ENCODE data around the gene ZFTA. TPM values are rescaled to one million over a fixed set of nuclear protein-coding genes. Genes with fewer than 3 reads are reported as not detected.
A peak's percentile ranks its signal among the peaks of the same experiment; 100 is the strongest.

The ZFTA gene
- total RNA-seq, 4 donors from 2014 or later = 15.8 to 41.9 (median 26.6) TPM

- 34% methylated on average over 22 of the region's 35 CpGs for WGBS
- intact Hi-C loops (cut with DNase I) = loop anchor here (2.0 to 10.0 kb wide), 3 partner anchors 43 to 385 kb away; partner anchors contain the start of gene SPINDOC
- Histone ChIP-seq H3K27ac (replicated peaks in 1 of 4) (peak overlapping the region; percentile 86 to 93 (median 89)), H3K36me3 (peaks cover 0 to 11% (median 2%) of the 10 kb centered on the region in 4 donors), H3K4me3 (peak overlapping the region; percentile 77 to 99 (median 85)), H3K9me3 (no peaks in the 10 kb centered on the region), H3K27me3 (no peaks in the 10 kb centered on the region), H3K4me1 (peaks cover 27 to 41% (median 38%) of the 10 kb centered on the region in 4 donors)
- TF ChIP-seq CTCF (IDR thresholded peaks at IDR 0.05) = no peak
- no peak for TF ChIP-seq EP300 (IDR thresholded peaks at IDR 0.05)
- no peak for TF ChIP-seq POLR2AphosphoS5 (IDR thresholded peaks at IDR 0.05)
- no peak for TF ChIP-seq POLR2A (IDR thresholded peaks at IDR 0.05; ENCODE audit: low read depth)
- no peak for DNase-seq (ENCODE audit: extremely low spot score)
Measured at GRCh38 chr11:63769714-63770455, 1.3 kb upstream of the ZFTA start.

- peaks cover 0 to 16% (median 2%) of the 10 kb centered on the region in 4 donors for H3K36me3 ChIP-seq
- H3K4me1 ChIP-seq = peaks cover 33 to 48% (median 45%) of the 10 kb centered on the region in 4 donors
- H3K27ac ChIP-seq (replicated peaks in 1 of 4) = peak overlapping the region; percentile 86 to 93 (median 89)
- TF ChIP-seq EP300 (IDR thresholded peaks at IDR 0.05) = no peak
- no peak for TF ChIP-seq POLR2A (IDR thresholded peaks at IDR 0.05; ENCODE audit: low read depth)
- TF ChIP-seq POLR2AphosphoS5 (IDR thresholded peaks at IDR 0.05) = peak in 1 of 2 donors; percentile 50
- TF ChIP-seq CTCF (IDR thresholded peaks at IDR 0.05) = no peak
- DNase-seq (ENCODE audit: extremely low spot score) = no peak
- intact Hi-C loops (cut with DNase I) = loop anchor here (2.0 to 10.0 kb wide), 3 partner anchors 44 to 386 kb away; partner anchors contain the start of gene SPINDOC
- WGBS = no CpG with 5 or more reads among the region's 82 CpGs
- H3K4me3 ChIP-seq = peak overlapping the region; percentile 77 to 99 (median 85)
- no peaks in the 10 kb centered on the region for H3K27me3 ChIP-seq
- no peaks in the 10 kb centered on the region for H3K9me3 ChIP-seq
Measured at GRCh38 chr11:63769042-63769713, 603 bp upstream of the ZFTA start.

- under 1% methylated on average over 33 of the region's 34 CpGs for WGBS
- H3K27me3 ChIP-seq = no peaks in the 10 kb centered on the region
- TF ChIP-seq POLR2AphosphoS5 (IDR thresholded peaks at IDR 0.05) (peak; percentile 23 to 72), CTCF (IDR thresholded peaks at IDR 0.05) (no peak), EP300 (IDR thresholded peaks at IDR 0.05) (no peak), POLR2A (IDR thresholded peaks at IDR 0.05; ENCODE audit: low read depth) (no peak)
- H3K4me3 ChIP-seq = peak overlapping the region; percentile 77 to 99 (median 85)
- peaks cover 40 to 63% (median 60%) of the 10 kb centered on the region in 4 donors for H3K4me1 ChIP-seq
- intact Hi-C loops (cut with DNase I) = loop anchor here (2.0 to 10.0 kb wide), 3 partner anchors 45 to 387 kb away; partner anchors contain the start of gene SPINDOC
- H3K36me3 ChIP-seq = peaks cover 0 to 16% (median 2%) of the 10 kb centered on the region in 4 donors
- H3K9me3 ChIP-seq = no peaks in the 10 kb centered on the region
- H3K27ac ChIP-seq (replicated peaks in 1 of 4) = peak overlapping the region; percentile 86 to 93 (median 92)
- no peak for DNase-seq (ENCODE audit: extremely low spot score)
Measured at GRCh38 chr11:63767565-63768236, 874 bp downstream of the ZFTA start.

GRCh38 chr11:63767267-63767564, 1.4 kb downstream of the ZFTA start:
- 14% methylated on average over 4 of the region's 4 CpGs for WGBS

More at GRCh38 chr11:63767267-63767564, 1.4 kb downstream of the ZFTA start:
- H3K9me3 ChIP-seq = no peaks in the 10 kb centered on the region
- intact Hi-C loops (cut with DNase I) = loop anchor here (5.0 to 10.0 kb wide), 2 partner anchors 180 to 388 kb away; no protein-coding TSS in a partner anchor
- no peaks in the 10 kb centered on the region for H3K27me3 ChIP-seq
- no peak for DNase-seq (ENCODE audit: extremely low spot score)
- H3K4me1 ChIP-seq = peaks cover 45 to 68% (median 64%) of the 10 kb centered on the region in 4 donors
- TF ChIP-seq POLR2A (IDR thresholded peaks at IDR 0.05; ENCODE audit: low read depth) = no peak
- no peak for TF ChIP-seq POLR2AphosphoS5 (IDR thresholded peaks at IDR 0.05)
- TF ChIP-seq CTCF (IDR thresholded peaks at IDR 0.05) = no peak
- no peak for TF ChIP-seq EP300 (IDR thresholded peaks at IDR 0.05)
- H3K27ac ChIP-seq (replicated peaks in 1 of 4) = peak overlapping the region; percentile 86 to 93 (median 92)
- peaks cover 0 to 16% (median 2%) of the 10 kb centered on the region in 4 donors for H3K36me3 ChIP-seq
- H3K4me3 ChIP-seq = peak overlapping the region; percentile 77 to 99 (median 85)

Data from esophagus muscularis mucosa (tissue), 4 donors.